GM21526 (cell line): ENCODE measurements around the gene NRN1.
A peak's percentile ranks its signal among the peaks of the same experiment; 100 is the strongest.
"Not testable (repeated sequence)": the region's sequence is repeated elsewhere in the genome, so short reads cannot be mapped to it uniquely, and the experiment has no call there.

Experiments used
- ATAC-seq: cut with Tn5 transposase; IDR thresholded peaks from one replicate; pipeline ENCODE4 v1.9.1; 2021; ENCODE audit warnings: moderate library complexity; ENCODE audit not compliant: unreplicated experiment, low FRiP score

NRN1 gene

DNA sequence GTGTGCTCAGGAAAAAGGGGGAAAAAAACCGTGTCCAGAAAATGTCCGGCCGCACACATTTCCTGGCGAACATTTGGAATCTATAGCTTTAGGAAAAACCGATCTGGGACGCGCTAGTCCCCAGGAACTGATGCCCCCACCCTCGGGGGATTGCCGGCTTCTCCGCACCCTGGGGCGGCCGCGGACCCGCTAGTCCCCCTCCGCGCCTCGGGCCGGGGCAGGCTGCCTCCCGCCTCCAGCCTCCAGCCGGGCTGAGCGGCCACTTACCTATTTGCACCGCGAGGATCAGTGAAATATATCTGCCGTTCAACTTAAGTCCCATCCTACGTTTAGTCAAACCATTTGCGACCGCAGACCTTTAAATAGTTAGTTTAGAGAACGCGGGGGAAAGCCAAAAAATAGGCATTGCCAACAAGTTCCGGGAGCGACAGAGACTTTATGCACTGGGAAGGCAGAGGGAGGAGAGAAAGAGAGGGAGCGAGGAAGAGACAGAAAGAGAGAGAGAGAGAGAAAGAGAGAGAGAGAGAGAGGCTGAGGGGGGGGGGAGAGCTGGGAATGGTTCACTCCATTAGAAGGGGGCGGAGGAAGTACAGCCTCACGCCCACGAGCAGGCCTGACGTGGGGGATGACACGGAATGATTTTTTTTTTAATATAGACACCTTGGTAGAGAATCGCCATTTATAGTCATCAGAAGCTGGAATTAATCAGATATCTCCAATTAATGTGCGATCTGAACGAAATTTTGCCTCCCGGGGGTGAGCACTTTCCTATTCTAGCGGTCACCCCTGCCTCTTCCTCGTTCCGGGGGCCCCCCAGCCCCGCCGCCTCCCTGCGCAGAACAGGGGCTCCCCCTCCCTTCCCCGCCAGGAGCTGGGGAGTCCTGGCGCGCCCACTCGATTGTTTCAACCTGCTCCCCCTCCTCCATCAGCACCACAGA, at the start of gene NRN1:
NRN1 (minus strand) TSS at position 498 of the 938 bp plus-strand sequence; CDS start at position 322, 176 bp downstream.
- no peak for ATAC-seq

DNA sequence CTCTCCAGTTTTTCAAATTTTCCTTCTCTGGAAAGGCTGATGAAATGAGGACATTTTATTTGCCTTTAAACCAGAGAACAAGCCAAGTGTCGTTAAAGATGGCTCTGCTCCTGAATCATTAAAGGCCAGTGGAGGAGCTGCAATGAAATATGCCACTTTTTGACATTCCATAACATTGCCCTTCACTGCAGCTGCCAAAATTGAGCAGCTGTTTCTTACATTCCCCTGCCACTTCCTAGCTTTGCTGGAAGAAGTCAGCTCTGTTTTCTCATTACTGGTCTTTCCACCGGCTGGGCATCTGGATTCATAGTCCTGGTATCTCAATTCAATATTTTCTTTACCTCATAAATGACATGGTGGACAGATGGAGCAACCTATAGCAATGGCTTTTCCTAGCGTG, 45.5 kb upstream of the NRN1 start:
- no peak for ATAC-seq

GRCh38 chr6:6046716-6047115, 40.0 kb upstream of the NRN1 start:
- no peak for ATAC-seq

DNA sequence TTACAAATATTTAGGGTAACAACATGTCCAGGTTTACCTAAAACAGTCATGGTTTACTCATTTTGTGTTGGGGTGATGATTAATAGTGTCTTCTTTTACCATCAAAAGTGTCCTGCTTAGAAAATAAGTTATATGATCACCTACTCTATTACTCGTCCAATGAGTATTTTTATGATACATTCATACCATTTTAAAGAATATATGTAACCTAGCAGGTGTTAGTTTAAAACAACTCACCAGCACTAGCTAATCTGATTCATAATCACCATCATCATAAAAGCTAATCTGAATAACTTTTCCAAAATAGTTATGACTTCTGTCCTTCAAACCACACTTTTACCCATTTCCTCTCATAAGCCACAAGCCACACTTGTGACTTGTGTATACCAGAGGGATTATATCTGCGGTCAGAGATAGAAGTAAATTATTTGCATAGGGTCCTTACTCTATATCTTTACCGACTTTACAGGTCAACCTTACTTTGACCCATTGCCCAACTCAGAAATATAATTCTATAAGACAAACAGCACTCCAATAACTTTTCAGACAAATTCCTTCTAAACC, 33.3 kb upstream of the NRN1 start:
- ATAC-seq = no peak

DNA sequence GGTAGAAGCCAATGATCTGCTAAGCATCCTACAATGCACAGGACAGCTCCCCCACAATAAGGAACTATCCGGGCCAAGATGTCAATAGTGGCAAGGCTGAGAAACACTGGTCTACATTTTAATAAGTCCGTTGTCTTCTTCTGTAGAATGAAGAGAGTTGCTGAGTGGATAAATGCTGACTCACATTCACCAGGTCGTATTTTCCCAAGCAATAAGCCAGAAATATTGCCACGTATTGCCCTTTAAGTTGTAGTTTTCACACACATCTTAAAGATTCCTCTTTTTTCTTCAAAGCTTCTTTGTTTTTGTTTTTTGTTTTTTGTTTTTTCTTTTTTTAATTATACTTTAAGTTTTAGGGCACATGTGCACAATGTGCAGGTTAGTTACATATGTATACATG, 30.5 kb upstream of the NRN1 start:
- no peak for ATAC-seq

DNA sequence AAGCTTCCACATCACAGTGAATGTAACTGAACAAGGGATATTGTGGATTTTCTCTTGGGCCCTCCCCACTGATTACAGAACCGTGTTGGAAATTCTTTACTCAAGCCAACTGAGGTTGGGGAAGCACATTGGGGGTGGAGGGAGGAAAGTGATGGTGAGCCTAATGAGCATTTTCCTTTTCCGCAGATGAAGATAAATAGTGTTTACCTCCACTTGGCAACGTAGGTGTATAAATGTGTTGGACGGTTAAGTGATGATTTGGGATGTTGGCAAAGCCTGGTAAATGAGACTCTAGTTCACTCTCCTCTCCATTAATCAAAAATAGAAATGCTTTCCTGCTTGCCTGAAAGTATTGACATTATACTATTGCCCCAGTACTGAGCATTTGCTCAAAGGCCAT, 27.1 kb upstream of the NRN1 start:
- ATAC-seq = no peak

DNA sequence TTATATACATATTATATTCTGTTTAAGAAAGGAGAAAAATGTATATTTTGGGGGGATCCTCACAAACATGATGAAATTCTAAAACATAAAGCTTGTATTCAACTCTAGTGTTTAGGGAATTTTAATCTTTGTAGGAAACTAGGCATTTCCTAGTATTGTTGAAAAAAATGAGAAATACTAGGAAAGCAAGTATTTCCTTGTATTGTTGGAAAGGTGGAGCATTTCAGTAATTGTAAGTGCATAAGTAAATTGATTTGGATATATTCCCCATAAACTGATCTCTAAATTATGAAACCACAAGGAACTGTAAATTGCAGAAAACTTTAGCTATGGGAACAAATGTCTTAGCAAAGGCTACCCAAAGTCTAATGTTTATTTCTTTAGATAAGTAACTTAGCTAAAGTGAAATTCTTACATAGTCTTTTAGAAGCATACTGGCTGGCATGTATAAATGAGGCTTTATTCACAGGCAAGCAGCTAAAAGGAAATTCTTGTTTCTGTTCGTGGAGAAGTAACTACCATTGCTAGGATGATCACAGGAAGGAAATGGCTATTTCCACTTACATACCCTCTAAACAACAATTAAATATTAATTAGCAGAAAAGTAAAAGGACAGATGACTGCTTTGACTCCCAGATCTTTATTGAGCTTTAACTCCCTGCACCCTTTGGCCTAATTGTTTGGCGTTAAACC, 19.9 kb upstream of the NRN1 start:
- ATAC-seq = no peak

GRCh38 chr6:6025736-6026135, 19.0 kb upstream of the NRN1 start:
- no peak for ATAC-seq

DNA sequence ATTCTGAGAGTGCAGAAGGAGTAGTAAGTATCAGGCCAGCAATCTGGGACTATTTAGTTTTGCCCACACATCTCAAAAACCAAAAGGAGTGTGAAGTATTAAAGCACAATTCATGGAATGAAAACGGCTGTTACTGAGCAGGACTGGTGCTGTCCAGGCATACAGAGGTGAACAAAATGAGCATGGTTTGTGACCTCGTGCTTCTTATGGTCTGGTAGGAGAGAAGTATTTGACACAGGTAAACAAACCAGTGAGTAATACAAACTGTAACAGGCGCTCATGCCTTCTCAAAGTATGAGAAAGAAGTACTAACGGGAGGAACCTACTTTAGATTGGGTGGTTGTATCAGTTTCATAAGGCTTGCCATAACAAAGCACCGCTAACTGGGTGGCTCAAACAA, 17.5 kb upstream of the NRN1 start:
- ATAC-seq = no peak

DNA sequence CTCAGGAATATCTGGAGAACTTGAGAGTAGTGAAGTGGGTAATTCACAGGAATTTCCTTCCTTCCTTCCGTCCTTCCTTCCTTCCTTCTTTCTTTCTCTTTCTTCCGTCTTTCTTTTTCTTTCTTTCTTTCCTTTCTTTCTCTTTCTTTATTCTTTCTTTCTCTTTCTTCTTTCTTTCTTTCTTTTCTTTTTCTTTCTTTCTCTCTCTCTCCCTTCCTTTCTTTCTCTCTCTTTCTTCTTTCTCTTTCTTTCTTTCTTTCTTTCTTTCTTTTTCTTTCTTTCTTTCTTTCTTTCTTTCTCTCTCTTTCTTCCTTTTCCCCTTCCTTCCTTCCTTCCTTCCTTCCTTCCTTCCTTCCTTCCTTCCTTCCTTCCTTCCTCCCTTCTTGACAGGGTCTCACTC, 16.1 kb upstream of the NRN1 start:
- ATAC-seq = not testable (repeated sequence)

- peak; percentile 65 for ATAC-seq
Observed at GRCh38 chr6:6008648-6009421, 2.1 kb upstream of the NRN1 start.

- peak; percentile 10 for ATAC-seq
Observed at GRCh38 chr6:6008089-6008647, 1.4 kb upstream of the NRN1 start.

GRCh38 chr6:6007366-6008088, 802 bp upstream of the NRN1 start:
- no peak for ATAC-seq

DNA sequence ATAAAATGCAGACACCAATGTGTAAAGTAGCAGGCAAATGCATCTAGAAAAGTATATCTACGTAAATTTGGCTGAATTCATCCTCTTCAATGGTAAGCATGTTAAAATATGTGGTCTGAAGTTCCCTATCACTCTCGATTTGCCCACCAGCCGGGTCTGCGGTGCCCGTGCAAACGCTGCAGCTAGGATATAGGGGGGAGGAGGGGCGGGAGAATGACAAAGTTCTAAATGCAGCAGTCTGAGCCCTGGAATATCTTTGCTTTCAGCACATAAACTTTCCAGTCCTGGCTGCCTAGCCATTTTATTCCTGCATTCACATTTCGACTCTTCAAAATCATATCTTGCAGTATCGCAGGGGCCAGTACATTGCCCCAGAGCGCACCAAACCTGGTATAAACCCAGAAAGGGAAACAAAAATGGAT, 708 bp downstream of the NRN1 start:
- no peak for ATAC-seq

GRCh38 chr6:6005051-6006005, 1.4 kb downstream of the NRN1 start:
- no peak for ATAC-seq

- ATAC-seq = no peak
Observed at GRCh38 chr6:6004390-6004995, 2.2 kb downstream of the NRN1 start.

- ATAC-seq = no peak
Observed at GRCh38 chr6:6003621-6004366, 2.9 kb downstream of the NRN1 start.
